ENCODE data around the gene ACKR4. TPM values are rescaled to one million over a fixed set of nuclear protein-coding genes. Genes with fewer than 3 reads are reported as not detected.

ACKR4 gene
- total RNA-seq, 2 experiments from 2014 or later: not detected

DNA sequence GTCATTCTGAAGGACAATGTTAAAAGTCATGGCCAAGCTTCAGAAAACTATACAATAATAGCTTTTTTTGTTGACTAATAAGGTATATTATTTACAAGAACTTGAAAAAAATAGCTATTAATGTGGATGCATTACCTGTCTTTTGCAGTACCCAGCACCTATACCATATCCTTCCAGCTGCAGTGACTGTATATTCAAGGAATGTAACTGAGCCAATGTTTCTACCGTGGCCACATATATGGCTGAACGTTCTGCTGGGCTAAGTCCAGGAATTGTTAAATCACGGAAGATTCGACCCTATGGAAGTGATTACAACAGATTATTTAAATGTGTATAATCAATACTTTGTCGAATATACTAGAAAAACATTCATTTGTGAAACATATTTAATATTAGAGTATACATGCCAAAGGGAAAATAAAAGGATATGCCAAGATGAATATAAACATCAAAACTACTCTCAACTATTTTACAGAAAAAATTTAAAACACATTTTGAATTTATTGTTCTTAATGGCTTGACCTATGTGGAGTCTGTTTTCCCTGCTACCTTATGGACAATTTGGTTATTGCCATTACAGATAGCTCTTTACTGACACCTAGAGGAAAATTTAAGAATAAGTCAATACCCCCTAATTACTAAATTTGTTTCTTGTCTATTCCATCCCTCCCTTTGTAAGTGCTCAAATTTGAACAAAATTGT lies 44.9 kb downstream of the ACKR4 start:
- Mint-ChIP-seq H3K4me3 (no peak overlapping the region), H3K9me3 (no peaks in the 10 kb centered on the region), H3K36me3 (ENCODE audit: low read depth) (peaks cover 9% of the 10 kb centered on the region), H3K27ac (no peak overlapping the region), H3K27me3 (no peaks in the 10 kb centered on the region), H3K4me1 (ENCODE audit: low read depth) (peaks cover 9% of the 10 kb centered on the region)
- TF ChIP-seq, protein P1, sequence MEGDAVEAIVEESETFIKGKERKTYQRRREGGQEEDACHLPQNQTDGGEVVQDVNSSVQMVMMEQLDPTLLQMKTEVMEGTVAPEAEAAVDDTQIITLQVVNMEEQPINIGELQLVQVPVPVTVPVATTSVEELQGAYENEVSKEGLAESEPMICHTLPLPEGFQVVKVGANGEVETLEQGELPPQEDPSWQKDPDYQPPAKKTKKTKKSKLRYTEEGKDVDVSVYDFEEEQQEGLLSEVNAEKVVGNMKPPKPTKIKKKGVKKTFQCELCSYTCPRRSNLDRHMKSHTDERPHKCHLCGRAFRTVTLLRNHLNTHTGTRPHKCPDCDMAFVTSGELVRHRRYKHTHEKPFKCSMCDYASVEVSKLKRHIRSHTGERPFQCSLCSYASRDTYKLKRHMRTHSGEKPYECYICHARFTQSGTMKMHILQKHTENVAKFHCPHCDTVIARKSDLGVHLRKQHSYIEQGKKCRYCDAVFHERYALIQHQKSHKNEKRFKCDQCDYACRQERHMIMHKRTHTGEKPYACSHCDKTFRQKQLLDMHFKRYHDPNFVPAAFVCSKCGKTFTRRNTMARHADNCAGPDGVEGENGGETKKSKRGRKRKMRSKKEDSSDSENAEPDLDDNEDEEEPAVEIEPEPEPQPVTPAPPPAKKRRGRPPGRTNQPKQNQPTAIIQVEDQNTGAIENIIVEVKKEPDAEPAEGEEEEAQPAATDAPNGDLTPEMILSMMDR (IDR thresholded peaks at IDR 0.05): peak; percentile 75
- ChIA-PET POLR2A (no interaction called here), CTCF (interaction anchor here (0.7 to 6.7 kb wide), 25 partner anchors 10 to 293 kb away, joined by 3 to 130 read pairs (median 5); partner anchors contain the start of genes ACAD11 and UBA5)
- ATAC-seq (peak; percentile 77), DNase-seq (no peak)
- intact Hi-C loops (cut with micrococcal nuclease): loop anchor here (1.0 to 10.0 kb wide), 2 partner anchors 106 to 287 kb away; no protein-coding TSS in a partner anchor

DNA sequence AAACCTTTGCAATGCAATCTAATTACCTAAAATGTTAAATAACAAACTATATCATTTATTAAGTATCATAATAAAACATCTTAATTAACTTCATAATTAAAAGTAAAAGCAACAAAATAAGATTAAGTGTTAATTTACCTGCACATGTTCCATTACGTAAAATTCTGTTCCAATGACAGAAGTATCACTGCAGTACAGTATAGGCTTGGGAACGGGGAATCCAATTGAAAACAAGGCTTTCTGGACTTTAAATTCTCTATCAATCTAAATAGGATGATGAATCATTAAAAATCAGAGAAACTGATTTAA lies 45.4 kb downstream of the ACKR4 start:
- CTCF ChIA-PET: interaction anchor here (0.7 to 6.7 kb wide), 24 partner anchors 9 to 293 kb away, joined by 3 to 130 read pairs (median 4); partner anchors contain the start of genes ACAD11 and UBA5
- POLR2A ChIA-PET: no interaction called here
- no peaks in the 10 kb centered on the region for H3K9me3 Mint-ChIP-seq

DNA sequence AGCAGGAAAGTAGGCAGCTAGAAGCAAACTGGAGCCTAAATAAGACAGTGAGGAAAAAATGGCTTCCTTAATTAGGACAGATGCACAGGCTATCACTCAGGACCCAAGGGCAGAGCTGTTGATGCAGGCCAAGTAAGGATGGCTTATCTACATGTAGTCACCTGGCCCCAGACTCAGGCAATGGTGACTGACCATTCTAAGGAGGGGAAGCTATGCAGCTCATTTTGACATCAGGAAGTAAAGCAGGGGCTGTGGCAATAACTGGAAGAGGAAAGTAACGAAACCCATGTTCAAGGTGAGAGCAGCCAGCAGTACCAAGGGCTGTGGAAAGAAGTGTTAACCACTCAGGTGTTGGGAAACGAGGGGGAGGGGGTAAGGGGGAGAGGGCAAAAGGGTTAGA lies 46.3 kb downstream of the ACKR4 start:
- DNase-seq (no peak), ATAC-seq (no peak)
- Mint-ChIP-seq H3K9me3 (no peaks in the 10 kb centered on the region), H3K27me3 (no peaks in the 10 kb centered on the region), H3K27ac (peak overlapping the region; percentile 51), H3K4me1 (ENCODE audit: low read depth) (peaks cover 9% of the 10 kb centered on the region), H3K4me3 (no peak overlapping the region), H3K36me3 (ENCODE audit: low read depth) (peaks cover 9% of the 10 kb centered on the region)
- ChIA-PET POLR2A (no interaction called here), CTCF (interaction anchor here (0.8 to 6.7 kb wide), 17 partner anchors 8 to 293 kb away, joined by 3 to 130 read pairs (median 5); partner anchors contain the start of genes ACAD11 and UBA5)
- intact Hi-C loops (cut with micrococcal nuclease): loop anchor here (10.0 kb wide), 1 partner anchor 289 kb away; no protein-coding TSS in a partner anchor
- TF ChIP-seq, protein P1 (IDR thresholded peaks at IDR 0.05): no peak

More for the DNA sequence above, 45.4 kb downstream of the ACKR4 start:
- peaks cover 9% of the 10 kb centered on the region for H3K4me1 Mint-ChIP-seq (ENCODE audit: low read depth)
- no peak overlapping the region for H3K27ac Mint-ChIP-seq
- DNase-seq (no peak), ATAC-seq (no peak)
- no peaks in the 10 kb centered on the region for H3K27me3 Mint-ChIP-seq
- TF ChIP-seq, protein P1 (IDR thresholded peaks at IDR 0.05): no peak
- intact Hi-C loops (cut with micrococcal nuclease): loop anchor here (1.0 to 10.0 kb wide), 2 partner anchors 106 to 288 kb away; no protein-coding TSS in a partner anchor
- peaks cover 9% of the 10 kb centered on the region for H3K36me3 Mint-ChIP-seq (ENCODE audit: low read depth)
- H3K4me3 Mint-ChIP-seq: no peak overlapping the region

DNA sequence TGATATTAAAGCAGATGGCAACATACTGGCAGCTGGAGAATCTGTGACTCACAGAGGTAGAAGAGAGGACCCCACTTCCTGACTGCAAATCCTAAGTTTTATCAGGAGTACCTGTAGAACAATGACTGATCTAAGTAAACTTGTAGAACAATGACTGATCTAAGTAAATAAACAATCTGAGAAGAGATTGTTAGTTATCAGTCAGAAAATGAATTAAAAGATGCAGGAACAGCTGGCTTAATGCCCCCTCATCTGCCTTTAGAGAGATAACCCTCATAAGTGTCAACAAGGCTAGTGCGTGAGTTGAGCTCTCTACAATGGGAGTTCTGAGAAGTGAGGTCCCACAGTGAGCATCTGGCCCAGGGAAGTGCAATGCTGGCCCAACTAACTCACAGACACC lies 48.0 kb downstream of the ACKR4 start:
- CTCF ChIA-PET: interaction anchor here (0.7 to 2.8 kb wide), 2 partner anchors 108 to 319 kb away, joined by 3 to 23 read pairs; no protein-coding TSS in a partner anchor
- intact Hi-C loops (cut with micrococcal nuclease): loop anchor here (10.0 kb wide), 1 partner anchor 290 kb away; no protein-coding TSS in a partner anchor

More for the DNA sequence above, 48.0 kb downstream of the ACKR4 start:
- TF ChIP-seq, protein P1 (IDR thresholded peaks at IDR 0.05): no peak
- H3K4me1 Mint-ChIP-seq (ENCODE audit: low read depth): peaks cover 13% of the 10 kb centered on the region
- ATAC-seq (no peak), DNase-seq (no peak)
- no peaks in the 10 kb centered on the region for H3K27me3 Mint-ChIP-seq
- no peak overlapping the region for H3K4me3 Mint-ChIP-seq
- peak overlapping the region; percentile 68 for H3K27ac Mint-ChIP-seq
- no peaks in the 10 kb centered on the region for H3K36me3 Mint-ChIP-seq (ENCODE audit: low read depth)
- POLR2A ChIA-PET: no interaction called here
- no peaks in the 10 kb centered on the region for H3K9me3 Mint-ChIP-seq

Measured in activated CD8-positive, alpha-beta T cell treated with anti-CD3 and anti-CD28 coated beads for 36 hours (primary cell).